NCI-H226 (cell line): ENCODE measurements around the gene IDS.
A peak's percentile ranks its signal among the peaks of the same experiment; 100 is the strongest.

Experiments
- DNase-seq: peaks from one replicate; pipeline ENCODE4 v3.0.0-alpha.2; 2015

IDS gene

GRCh38 chrX:149453906-149454822 lies 50.9 kb downstream of the IDS start:
- DNase-seq = no peak

DNA sequence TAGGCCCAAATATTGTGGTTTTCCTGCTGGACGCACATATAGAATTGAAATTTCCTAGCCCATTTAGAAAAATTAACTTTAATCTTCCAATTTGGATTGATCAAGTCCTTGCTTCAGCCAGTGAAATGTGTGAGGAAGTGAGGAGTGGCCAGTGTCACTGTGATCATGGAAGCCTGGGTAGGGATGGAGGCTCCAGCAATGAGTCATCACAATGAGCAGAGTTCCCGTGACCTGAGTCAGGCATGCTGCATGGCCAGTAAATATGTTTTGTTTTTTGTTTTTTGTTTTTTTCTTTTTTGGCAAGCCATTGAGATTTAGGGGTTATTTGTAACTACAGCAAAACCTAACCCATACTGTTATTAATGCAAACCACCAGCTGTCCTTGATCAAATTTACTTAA lies 52.1 kb downstream of the IDS start:
- peak; percentile 2 for DNase-seq

DNA sequence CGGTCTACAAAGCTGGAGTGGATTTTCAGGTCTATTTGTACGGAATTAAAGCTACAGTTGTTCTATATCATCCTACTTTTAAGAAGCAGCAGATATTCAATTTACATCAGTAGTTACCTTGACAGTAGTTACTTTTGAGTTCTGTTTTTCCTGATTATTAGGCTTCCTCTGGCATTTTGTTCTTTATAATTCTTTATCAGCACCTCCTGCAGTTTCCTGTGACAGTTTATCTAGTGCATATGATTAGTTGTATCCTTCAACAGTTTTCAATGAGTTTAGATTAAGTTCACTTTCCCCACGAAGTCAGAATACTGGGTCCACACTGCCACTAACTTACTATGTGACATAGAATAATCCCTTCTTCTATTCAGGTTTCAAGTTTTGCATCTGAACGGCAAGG lies 71.7 kb downstream of the IDS start:
- DNase-seq = no peak

DNA sequence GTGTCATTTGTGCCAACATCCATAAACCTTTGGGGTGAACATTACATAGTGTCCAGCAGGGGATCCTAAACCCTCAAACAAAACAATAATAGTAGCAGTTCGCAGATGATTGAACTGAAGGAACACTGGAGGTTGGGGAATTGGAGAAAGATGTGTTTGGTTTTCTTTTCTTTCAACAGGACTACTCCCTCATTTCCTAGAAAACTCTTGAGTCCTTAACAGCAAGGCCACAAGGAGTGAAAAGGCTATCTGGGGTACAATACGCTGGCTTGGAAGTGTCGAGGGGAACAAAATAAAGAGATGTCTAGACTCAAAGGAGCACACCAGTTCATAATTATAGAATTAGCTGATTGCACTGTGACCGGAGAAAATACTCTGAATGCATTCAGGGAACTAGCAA lies 72.1 kb downstream of the IDS start:
- DNase-seq = no peak
